Erythroblast (primary cell): ENCODE measurements around the gene PPIP5K2.
"Not testable (repeated sequence)": the region's sequence is repeated elsewhere in the genome, so short reads cannot be mapped to it uniquely, and the experiment has no call there.

ENCODE experiments used
- GATA1 ChIP-seq: IDR thresholded peaks from 2 replicates; pipeline ENCODE4 v1.6.1; 2011; ENCODE audit warnings: low read depth, mild to moderate bottlenecking, control low read depth, low read length, moderate library complexity
- POLR2A ChIP-seq: IDR thresholded peaks from 2 replicates; pipeline ENCODE4 v1.6.1; 2011; ENCODE audit warnings: mild to moderate bottlenecking, low read length

DNA sequence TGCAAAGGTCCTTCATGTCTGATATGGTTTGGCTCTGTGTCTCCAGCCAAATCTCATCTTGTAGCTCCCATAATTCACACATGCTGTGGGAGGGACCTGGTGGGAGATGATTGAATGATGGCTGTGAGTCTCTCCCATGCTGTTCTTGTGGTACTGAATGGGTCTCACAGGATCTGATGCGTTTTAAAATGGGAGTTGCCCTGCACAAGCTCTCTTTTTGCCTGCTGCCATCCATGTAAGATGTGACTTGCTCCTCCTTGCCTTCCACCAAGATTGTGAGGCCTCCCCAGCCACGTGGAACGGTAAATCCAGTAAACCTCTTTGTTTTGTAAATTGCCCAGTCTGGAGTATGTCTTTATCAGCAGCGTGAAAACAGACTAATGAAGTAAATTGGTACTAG lies 46.6 kb upstream of the PPIP5K2 start:
- not testable (repeated sequence) for TF ChIP-seq POLR2A, GATA1
